HG02610 (cell line): ENCODE measurements around the gene PAGE2.
A peak's percentile ranks its signal among the peaks of the same experiment; 100 is the strongest.
"Not testable (repeated sequence)": the region's sequence is repeated elsewhere in the genome, so short reads cannot be mapped to it uniquely, and the experiment has no call there.

ENCODE experiments used
- ATAC-seq: cut with Tn5 transposase; IDR thresholded peaks from one replicate; pipeline ENCODE4 v1.9.1; 2021; ENCODE audit warnings: mild to moderate bottlenecking, moderate library complexity; ENCODE audit not compliant: unreplicated experiment

Gene PAGE2, protein sequence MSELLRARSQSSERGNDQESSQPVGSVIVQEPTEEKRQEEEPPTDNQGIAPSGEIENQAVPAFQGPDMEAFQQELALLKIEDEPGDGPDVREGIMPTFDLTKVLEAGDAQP

GRCh38 chrX:55088795-55089489 is at the start of gene PAGE2:
TSS of gene PAGE2 (plus strand) at chrX:55089018. CDS start at chrX:55090021, 1,003 bp downstream.
- no peak for ATAC-seq

- no peak for ATAC-seq
These were observed 49.3 kb upstream of the PAGE2 start for GRCh38 chrX:55039471-55039870.

- no peak for ATAC-seq
These were observed 47.3 kb upstream of the PAGE2 start for GRCh38 chrX:55041514-55041913.

DNA sequence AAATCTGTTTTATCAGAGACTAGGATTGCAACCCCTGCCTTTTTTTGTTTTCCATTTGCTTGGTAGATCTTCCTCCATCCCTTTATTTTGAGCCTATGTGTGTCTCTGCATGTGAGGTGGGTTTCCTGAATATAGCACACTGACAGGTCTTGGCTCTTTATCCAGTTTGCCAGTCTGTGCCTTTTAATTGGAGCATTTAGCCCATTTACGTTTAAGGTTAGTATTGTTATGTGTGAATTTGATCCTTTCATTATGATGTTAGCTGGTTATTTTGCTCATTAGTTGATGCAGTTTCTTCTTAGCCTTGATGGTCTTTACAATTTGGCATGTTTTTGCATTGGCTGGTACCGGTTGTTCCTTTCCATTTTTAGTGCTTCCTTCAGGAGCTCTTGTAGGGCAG is 38.2 kb upstream of the PAGE2 start:
- not testable (repeated sequence) for ATAC-seq

GRCh38 chrX:55056820-55057674 is 31.8 kb upstream of the PAGE2 start:
- no peak for ATAC-seq

DNA sequence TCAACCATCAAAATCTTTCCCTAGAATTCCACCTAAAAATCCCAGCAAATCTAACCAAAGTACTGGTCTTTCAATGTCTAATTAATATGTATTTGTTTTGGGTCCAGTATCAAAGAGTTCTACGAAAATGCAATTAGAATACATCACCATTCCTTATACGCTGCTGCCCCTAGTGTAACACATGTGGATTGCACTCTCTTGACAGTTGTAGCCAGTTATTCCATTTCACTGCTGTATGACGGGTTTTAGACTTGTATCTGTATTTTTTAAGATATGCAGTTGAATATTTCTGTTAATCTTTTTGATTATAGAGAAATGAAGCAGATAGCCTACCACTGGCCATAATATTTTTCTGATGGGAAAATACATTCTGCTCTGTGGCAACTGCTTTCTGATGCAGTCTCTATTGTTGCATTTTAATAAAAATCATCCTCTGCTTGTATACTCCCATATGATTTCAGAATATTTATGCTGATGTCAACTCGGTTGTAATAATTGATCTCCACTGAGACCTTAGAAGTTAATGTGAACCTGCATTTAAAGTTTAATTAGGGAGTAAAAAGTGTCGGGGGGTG is 31.1 kb upstream of the PAGE2 start:
- peak; percentile 45 for ATAC-seq

DNA sequence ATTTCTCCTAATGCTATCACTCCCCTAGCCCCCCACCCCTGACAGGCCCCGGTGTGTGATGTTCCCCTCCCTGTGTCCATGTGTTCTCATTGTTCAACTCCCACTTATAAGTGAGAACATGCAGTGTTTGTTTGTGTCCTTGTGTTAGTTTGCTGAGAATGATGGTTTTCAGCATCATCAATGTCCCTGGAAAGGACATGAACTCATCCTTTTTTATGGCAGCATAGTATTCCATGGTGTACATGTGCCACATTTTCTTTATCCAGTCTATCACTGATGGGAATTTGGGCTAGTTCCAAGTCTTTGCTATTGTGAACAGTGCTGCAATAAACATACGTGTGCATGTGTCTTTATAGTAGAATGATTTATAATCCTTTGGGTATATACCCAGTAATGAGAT is 21.6 kb upstream of the PAGE2 start:
- ATAC-seq, result not testable (repeated sequence)

DNA sequence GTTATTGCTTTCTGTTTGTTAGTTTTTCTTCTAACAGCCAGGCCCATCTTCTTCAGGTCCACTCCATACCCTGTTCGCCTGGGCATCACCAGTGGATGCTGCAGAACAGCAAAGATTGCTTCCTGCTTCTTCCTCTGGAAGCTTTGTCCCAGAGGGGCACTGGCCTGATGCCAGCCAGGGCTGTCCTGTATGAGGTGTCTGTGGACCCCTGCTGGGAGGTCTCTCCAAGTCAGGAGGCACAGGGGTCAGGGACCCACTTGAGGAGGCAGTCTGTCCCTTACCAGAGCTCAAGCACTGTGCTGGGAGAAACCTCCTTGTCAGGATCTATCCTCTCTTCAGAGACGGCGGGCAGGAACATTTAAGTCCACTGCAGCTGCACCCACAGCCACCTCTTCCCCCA is 16.5 kb upstream of the PAGE2 start:
- no peak for ATAC-seq

DNA sequence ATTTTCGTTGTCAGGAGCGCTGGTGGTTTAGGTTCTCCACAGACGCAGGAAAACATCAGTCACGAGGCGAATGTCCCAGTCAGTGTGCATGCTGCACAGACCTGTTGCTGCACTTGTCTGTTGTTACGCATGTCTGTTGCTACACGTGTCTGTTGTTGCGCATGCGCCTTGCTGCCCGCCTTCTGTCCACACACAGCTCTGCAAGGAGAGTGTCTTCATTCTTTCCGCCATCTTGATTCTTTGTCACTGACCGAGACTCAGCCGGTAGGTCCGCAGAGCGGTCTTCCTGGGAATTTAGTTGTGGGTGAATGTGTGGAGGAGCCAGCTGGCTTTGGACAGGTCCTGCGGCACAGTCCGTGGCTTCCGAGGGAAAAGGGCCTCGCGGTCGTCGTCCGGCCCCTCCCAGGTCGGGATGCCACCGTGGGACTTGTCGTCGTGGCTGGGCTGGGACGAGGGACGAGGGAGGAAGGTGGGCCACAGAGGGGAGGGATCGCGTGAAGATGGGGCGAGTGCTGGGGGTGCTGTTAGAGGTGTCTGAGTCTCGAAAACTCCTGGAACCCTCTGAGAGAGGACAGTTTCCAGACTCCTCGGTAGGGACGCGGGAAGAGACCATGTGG is 13.9 kb upstream of the PAGE2 start, which contains the start of gene PAGE2B:
Gene PAGE2B, plus strand, starts transcription at position 180 of the 617 bp plus-strand sequence. CDS start 1,012 bp downstream, outside the sequence.
- ATAC-seq, result no peak

DNA sequence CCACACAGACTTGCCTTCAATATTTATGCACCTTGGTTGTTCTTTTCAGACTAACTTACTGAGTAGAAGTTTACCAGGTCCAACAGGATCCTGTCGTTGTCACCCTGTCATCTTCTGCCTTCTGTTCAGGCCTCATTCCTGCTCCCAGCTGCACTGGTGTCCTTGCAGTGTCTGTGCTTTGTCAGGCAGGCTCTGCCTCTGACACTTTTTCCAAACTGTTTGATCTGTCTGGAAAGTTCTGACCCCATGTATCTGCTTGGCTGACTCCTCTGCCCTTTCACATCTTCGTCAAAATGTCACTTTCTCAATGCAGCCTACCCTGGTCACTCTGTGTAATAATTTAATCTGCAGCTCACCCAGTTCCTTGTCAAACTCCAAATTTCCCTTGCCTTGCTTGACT is 9.9 kb downstream of the PAGE2 start:
- no peak for ATAC-seq

DNA sequence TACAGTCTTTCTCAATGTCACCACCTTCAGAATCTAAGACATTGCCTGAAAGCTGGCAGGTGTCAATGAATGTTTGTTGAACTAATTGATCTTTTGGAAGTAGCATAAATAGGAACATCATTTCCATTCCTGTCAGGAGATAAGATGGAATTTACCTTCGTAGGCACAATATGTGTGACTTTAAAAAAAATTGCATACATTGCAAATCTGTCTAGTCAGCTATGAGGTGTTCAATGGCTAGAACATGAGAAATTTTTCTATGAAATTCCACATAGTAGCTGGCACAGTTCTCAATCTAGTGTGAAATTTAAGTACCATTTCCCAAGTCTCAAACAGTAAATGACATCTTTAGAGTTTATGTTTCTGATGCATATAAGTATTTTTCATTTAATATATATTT is 10.3 kb downstream of the PAGE2 start:
- no peak for ATAC-seq

- no peak for ATAC-seq
These were observed 13.9 kb downstream of the PAGE2 start for GRCh38 chrX:55102754-55103153.

GRCh38 chrX:55107262-55107661 is 18.4 kb downstream of the PAGE2 start:
- ATAC-seq, result no peak

DNA sequence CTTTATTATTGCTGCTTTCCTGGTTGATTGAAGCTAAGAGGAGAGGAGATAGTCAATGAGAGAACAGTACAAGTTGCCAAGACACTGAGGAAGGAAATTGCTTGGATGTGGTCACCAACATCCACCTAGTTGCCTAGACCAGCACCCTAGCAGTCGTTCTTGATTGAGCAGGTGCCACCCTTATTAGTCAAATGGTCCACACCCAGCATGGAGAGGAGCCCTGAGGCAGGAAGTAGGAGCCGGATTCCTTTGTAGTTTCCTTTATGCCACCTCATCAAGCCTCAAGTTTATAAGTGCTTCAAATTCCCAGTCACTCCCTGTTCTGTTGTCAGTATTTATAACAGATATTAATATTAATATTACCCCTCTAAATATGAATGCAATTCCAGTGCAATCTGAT is 19.1 kb downstream of the PAGE2 start:
- ATAC-seq, result no peak

DNA sequence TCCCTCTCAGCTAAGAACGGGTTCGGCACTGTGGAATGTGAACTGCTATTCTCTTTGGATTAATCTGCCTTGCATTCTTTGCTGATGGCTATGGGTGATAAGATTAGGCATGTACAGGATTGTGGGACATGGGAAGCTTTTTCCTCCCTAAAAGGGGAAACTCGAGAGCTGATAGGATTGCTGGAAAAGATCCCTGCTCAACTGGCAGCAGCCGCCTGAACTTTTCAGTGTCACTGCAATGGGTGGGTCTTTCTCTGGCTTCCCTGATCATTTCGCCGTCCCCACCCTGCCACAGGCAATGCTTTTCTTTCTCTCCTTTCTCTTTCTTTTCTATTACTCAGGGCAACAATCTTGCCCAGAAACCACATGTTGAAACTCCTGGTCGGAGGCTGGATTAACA is 20.5 kb downstream of the PAGE2 start:
- no peak for ATAC-seq

DNA sequence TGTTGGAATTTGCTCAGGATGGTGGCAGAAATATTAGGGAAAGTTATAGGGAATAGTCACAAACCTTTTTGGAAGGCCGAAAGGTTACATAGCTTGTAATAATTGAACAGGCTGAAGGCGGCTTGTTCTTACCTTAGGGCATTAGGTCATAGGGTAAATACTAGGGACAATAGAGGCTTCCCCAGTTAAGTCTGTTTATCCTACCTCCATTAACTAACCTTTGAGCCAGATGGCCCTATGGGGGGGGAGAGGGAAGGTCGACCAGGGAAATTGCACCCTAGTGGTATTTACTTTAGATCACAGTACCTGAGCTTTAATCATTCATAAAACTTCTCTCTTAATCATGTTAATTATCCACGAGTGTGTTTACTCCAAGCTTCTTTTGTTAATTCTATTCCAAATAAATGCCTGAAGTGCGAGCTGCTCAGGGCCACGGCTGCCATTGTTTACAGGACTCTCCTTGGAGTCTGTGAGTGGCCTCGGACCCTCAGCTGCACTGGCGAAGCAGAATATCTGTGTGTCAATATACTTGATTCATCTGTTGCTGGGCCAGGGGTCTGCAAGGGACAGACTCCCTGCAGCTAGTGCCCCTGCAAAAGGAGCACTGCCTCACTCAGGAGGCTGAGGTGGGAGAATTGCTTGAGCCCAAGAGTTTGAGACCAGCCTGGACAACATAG is 22.9 kb downstream of the PAGE2 start:
- no peak for ATAC-seq

- not testable (repeated sequence) for ATAC-seq
These were observed 27.8 kb downstream of the PAGE2 start for GRCh38 chrX:55116589-55116988.

DNA sequence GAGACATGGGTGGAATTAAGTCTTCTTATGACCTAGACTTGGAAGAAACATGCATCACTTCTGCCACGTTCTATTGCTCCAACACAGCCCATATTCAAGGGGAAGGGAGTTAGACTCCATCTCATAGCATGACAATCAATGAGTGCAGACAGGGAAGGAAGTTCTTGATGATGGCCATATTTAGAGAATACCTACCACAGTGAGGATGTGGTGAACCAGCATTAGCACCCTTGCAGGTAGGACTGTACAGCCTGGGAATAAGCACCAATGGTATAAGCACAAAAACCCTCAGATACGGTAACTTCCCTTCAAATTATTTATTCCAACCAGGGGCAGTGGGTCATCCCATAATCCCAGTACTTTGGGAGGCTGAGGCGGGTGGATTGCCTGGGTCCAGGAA is 29.8 kb downstream of the PAGE2 start:
- ATAC-seq, result no peak

DNA sequence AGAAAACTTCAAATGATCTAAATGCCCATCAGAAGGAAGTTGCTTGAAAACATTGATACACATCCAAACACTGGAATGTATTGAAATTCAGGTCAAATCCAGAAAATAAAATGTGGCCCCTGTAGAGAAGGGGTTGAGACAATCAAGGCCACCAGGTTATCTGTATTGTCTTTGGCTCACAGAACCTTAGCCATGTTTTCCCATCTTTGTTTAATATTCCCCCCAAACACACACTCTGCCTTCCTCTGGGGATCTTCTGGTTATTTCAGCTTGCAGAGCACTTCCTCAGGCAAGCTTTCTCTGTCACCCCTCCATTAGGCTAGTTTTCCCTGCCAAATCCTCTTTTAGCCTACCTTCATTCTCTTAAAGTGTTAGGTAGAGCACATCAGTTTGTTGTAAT is 30.5 kb downstream of the PAGE2 start:
- ATAC-seq, result no peak

DNA sequence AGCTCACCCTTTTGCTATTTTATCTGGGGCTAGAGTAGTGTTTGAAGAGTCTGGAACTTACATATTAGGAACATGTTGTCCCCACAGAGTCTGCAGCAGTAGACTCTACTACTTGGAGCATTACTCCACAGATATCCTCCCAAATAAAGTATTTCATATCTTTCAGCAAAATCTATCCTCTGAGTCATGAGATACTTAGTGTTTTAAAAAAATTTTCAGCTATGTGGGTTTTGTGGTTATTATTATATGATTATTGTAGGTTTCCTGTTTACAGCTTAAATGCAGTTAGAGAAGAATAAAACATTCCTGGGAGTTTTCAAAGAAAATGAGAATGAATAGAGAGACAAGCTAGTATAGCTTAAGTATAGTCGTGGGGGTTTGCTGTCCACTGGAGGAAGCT is 30.9 kb downstream of the PAGE2 start:
- ATAC-seq, result no peak
